ENCODE data around the gene AFG1L.

DNA sequence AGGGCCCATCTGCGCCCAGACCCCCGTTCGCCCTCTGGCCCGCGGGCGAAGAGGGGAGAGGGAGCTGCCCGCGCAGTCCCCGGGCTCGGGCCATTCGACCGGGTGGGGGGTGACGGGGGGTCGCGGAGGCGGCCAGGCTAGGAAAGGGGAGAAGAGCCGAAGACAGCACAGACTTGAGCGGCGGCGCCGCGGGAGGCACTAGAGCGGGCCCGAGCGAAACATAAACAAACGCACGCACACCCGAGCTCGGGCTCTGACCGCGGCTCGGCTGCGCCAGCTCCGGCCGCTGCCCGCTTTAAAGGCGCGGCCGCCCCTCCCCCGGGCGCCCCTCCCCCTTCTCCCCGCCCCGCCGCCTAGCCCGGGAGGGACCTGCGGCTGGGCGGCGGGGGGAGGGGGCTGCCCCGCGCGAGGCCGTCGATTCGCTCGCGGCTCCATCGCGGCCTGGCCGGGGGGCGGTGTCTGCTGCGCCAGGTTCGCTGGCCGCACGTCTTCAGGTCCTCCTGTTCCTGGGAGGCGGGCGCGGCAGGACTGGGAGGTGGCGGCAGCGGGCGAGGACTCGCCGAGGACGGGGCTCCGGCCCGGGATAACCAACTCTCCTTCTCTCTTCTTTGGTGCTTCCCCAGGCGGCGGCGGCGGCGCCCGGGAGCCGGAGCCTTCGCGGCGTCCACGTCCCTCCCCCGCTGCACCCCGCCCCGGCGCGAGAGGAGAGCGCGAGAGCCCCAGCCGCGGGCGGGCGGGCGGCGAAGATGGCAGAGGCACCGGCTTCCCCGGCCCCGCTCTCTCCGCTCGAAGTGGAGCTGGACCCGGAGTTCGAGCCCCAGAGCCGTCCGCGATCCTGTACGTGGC is 265.8 kb downstream of the AFG1L start, which contains the start of gene FOXO3:
- TF ChIP-seq YY1 (IDR thresholded peaks at IDR 0.05; ENCODE audit: insufficient read depth, insufficient read length) (no peak), ZNF274 (IDR thresholded peaks at IDR 0.05; ENCODE audit: low read depth, low read length) (no peak)
